Measurements from ENCODE around the gene MAN2C1.
"Not testable (repeated sequence)": the region's sequence is repeated elsewhere in the genome, so short reads cannot be mapped to it uniquely, and the experiment has no call there.

MAN2C1 gene

GRCh38 chr15:75367913-75368688, at the start of gene MAN2C1:
Gene MAN2C1 (minus strand): TSS chr15:75368607. CDS start chr15:75368583, 24 bp downstream.
- DNase-seq, result peak; percentile 96 to 97

- no peak for DNase-seq
Measured at GRCh38 chr15:75416584-75416983, 48.2 kb upstream of the MAN2C1 start.

- DNase-seq, result no peak
Measured at GRCh38 chr15:75410196-75410595, 41.8 kb upstream of the MAN2C1 start.

GRCh38 chr15:75407083-75407482, 38.7 kb upstream of the MAN2C1 start:
- DNase-seq, result no peak

GRCh38 chr15:75403892-75404291, 35.5 kb upstream of the MAN2C1 start:
- no peak for DNase-seq

- DNase-seq, result no peak
Measured at GRCh38 chr15:75397494-75397893, 29.1 kb upstream of the MAN2C1 start.

GRCh38 chr15:75389791-75390382, 21.5 kb upstream of the MAN2C1 start:
- no peak for DNase-seq

GRCh38 chr15:75383986-75384385, 15.6 kb upstream of the MAN2C1 start:
- DNase-seq, result not testable (repeated sequence)

GRCh38 chr15:75380773-75381172, 12.4 kb upstream of the MAN2C1 start:
- DNase-seq, result no peak

- DNase-seq, result no peak
Measured at GRCh38 chr15:75371901-75372688, 3.7 kb upstream of the MAN2C1 start.

GRCh38 chr15:75371486-75371885, 3.1 kb upstream of the MAN2C1 start:
- no peak for DNase-seq

- no peak for DNase-seq
Measured at GRCh38 chr15:75369897-75370581, 1.6 kb upstream of the MAN2C1 start.

- peak in 1 of 2 experiments; percentile 32 for DNase-seq
Measured at GRCh38 chr15:75368689-75369239, 357 bp upstream of the MAN2C1 start.

GRCh38 chr15:75367406-75367912, 948 bp downstream of the MAN2C1 start:
- no peak for DNase-seq

- no peak for DNase-seq
Measured at GRCh38 chr15:75367006-75367405, 1.4 kb downstream of the MAN2C1 start.

- DNase-seq, result no peak
Measured at GRCh38 chr15:75366163-75366562, 2.2 kb downstream of the MAN2C1 start.

- no peak for DNase-seq
Measured at GRCh38 chr15:75364881-75365280, 3.5 kb downstream of the MAN2C1 start.

GRCh38 chr15:75363786-75364185, 4.6 kb downstream of the MAN2C1 start:
- no peak for DNase-seq

- DNase-seq, result no peak
Measured at GRCh38 chr15:75362642-75363249, 5.7 kb downstream of the MAN2C1 start.

- no peak for DNase-seq
Measured at GRCh38 chr15:75361989-75362641, 6.3 kb downstream of the MAN2C1 start.

- no peak for DNase-seq
Measured at GRCh38 chr15:75361361-75361988, 6.9 kb downstream of the MAN2C1 start.
